ENCODE measurements around the gene FHIT.

FHIT gene

DNA sequence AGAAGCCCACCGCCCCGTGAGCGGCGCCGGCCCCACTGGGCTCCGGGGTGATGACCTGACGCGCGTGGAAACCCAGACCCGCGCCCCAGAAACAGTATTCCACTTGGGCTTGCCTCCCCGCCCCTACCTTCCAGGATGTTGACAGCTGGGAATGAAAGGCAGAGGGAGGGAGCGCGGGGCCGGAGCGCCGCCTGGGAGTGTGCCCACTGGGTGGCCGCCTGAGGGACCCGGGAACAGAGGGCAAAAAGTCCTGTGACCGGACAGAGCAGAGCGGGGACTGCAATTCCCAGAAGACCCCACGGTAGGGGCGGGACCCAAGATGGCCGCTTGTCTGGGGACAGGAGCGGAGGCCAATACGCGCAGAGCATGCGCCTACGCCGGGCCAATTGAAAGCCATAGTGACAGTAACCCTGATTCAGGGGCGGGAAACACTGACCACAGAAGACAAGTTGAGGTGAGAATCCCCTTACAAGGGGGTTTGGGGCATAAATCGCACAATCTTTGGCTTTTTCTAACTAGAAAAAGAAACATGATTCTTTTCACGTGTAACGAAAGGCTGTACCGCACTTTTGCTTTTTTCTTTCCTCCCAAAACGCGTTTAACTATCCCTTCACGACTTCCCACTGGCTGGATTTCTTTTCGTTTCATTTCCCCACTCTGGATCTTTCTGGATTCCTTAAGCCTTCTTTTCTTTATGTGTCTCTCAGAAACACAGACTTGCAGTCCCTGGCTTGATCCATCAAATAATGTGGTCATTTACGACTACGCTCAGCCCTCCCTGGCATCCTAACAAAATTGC is at the start of gene FHIT:
FHIT (minus strand) TSS at position 279 of the 799 bp plus-strand sequence.
- peak; percentile 69 to 73 for DNase-seq (ENCODE audit: low read depth in 1 of 2, low spot score in 1 of 2)

GRCh38 chr3:61300786-61301185 is 49.5 kb upstream of the FHIT start:
- DNase-seq (ENCODE audit: low read depth in 1 of 2, low spot score in 1 of 2): no peak

GRCh38 chr3:61300006-61300380 is 48.7 kb upstream of the FHIT start:
- DNase-seq (ENCODE audit: low read depth in 1 of 2, low spot score in 1 of 2): no peak

DNA sequence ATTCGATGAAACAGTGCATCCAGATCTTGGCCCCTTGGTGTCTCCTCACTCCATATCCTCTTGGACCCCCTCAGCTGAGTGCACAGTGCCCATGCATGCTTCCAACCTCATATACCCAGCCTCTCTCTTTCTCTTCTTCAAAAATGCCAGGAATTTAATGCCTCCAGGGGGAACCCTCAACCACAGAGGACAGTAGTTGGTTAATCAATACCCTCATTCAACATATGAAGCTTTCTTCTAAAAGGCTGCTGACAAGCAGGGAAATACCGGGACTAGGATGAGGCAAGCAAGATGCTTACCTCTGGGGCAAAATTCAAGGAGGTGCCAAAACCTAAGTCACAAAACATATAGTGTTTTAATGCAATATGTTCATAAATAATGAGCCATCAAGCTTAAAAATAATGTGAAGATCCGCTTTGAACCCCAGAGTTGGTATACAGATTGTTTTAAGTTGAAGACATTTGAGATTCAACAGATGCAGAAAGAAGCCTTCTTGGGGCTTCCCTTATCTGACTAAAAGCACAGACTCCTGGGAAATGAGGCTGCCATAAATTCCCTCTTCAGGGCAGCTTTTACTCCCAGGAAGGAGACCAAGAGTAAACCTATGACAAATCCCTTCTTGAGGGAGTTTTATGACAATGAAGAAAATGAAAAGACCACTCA is 48.2 kb upstream of the FHIT start:
- no peak for DNase-seq (ENCODE audit: low read depth in 1 of 2, low spot score in 1 of 2)

- DNase-seq (ENCODE audit: low read depth in 1 of 2, low spot score in 1 of 2): no peak
Observed at GRCh38 chr3:61297821-61298220, 46.6 kb upstream of the FHIT start.

DNA sequence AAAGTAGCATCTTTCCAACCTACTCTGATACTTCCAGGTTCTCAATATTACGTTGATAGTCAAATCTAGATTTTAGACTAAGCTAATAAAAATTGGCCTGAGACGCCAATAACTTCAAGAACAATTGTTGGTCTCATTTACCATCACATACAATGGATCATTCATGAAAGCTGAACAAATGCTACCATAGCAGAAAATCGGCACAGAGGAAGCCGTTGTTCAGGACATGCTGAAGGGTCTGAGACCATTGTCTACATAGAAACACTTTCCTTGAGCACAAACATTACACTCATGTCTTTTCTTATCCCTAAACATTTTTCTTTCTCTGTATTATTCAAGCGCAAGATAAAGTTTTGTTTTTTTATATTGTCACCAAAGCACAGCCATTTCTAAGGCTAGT is 37.2 kb upstream of the FHIT start:
- DNase-seq (ENCODE audit: low read depth in 1 of 2, low spot score in 1 of 2): no peak

DNA sequence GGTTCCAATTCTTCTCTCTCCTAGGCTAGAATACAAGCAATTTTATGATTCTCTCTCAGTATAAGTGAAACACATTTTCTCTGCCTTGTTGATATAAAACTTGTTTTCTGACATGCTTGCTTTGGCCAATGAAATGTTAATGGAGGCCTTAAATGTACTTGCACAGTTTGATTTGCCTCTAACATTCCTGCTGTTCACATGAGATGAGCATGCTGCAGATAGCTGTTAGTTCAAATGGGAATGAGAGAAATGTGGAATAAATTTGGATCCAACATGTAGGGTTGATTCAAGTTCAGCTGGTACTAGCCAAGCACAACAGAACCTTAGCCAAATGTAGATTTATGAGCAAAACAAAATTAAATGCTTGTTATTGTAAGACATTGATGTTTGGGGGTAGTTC is 32.6 kb upstream of the FHIT start:
- DNase-seq (ENCODE audit: low read depth in 1 of 2, low spot score in 1 of 2): no peak

- no peak for DNase-seq (ENCODE audit: low read depth in 1 of 2, low spot score in 1 of 2)
Observed at GRCh38 chr3:61278713-61279112, 27.5 kb upstream of the FHIT start.

DNA sequence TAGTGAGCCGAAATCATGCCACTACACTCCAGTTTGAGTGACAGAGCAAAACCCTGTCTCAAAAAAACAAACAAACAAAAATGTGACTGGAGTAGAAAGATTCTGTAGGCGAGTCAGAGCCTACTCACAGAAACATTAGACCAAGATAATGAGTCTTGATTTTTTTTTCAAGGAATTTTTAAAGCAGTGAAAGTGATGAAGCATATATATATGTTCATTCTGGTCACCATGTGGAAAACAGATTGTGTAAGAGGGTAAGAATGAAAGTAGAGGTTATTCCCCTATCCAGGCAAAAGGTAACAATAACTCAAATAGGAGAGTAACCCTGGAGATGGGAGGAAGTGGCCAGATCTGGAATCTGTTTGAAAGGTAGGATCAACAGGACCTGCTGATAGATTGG is 26.2 kb upstream of the FHIT start:
- no peak for DNase-seq (ENCODE audit: low read depth in 1 of 2, low spot score in 1 of 2)

- DNase-seq (ENCODE audit: low read depth in 1 of 2, low spot score in 1 of 2): no peak
Observed at GRCh38 chr3:61269435-61269834, 18.2 kb upstream of the FHIT start.

DNA sequence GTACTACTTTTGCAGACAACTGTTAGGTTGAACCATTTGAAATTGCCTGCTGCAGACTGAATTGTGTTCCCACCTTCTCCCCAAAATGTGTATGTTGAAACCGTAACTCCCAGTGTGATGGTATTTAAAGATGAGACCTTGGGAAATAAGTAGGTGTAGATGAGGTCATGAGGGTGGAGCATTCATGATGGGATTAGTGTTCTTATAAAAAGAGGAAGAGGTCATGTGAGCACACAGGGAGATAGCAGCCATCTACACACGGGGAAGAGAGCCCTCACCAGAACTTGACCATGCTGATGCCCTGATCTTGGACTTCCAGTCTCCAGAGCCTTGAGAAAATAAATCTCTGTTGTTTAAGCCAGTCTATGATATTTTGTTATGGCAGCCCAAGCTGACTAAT is 17.4 kb upstream of the FHIT start:
- no peak for DNase-seq (ENCODE audit: low read depth in 1 of 2, low spot score in 1 of 2)

- no peak for DNase-seq (ENCODE audit: low read depth in 1 of 2, low spot score in 1 of 2)
Observed at GRCh38 chr3:61264281-61264680, 13.0 kb upstream of the FHIT start.

DNA sequence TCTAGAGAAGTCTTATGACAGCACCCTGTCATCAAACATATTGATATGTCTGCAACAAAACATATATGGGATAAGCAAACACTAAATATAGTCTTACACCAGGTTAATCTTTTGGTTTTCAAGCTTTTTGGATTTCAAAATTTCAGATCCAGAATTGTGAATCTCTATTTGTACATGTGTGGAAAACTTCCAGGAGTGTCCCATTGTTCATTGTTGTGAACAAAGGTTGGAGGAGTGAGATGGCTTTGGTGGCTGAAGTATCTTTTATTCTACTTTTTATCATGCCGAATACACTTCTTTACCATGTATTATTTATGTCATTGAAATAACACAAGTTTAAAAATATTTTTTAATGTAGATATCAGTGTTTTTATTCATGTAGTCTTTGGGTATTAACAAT is 5.9 kb upstream of the FHIT start:
- no peak for DNase-seq (ENCODE audit: low read depth in 1 of 2, low spot score in 1 of 2)

DNA sequence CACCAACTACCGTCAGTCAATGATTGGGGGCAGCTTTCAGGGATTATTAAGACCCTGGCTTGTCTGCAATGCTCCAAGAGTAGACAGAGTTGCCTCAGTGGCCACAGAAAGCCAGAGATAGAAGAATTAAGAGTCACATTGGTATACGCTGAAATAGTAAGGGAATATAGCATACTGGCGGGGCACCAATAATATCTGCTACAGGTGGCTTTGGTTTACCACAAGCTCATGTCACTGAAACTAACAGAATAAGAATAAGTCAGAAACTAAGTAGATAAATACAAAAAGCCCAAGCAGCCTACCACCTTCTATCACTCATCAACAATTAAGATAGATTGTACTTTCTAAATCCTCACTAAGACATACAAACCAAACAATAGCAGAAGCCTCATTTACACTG is 2.5 kb upstream of the FHIT start:
- no peak for DNase-seq (ENCODE audit: low read depth in 1 of 2, low spot score in 1 of 2)

DNA sequence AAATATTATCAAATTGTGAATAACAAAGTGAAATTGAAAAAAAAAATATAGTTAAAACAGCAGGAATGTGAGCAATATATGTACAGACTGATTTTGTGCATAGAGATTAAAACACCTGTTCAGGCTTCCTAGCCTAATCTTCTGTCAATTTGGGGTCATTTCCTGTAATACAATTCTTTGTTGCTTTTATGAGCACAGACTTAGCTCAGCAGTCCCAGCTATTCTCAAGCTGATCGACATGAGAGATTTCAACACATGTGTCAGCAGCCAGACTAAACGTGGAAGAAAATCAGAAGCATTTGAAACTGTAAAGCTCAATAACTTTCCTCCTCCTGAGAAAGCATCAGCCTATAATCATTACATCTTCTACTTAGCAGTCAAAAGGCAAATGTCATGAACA is 1.6 kb upstream of the FHIT start:
- DNase-seq (ENCODE audit: low read depth in 1 of 2, low spot score in 1 of 2): no peak

GRCh38 chr3:61250784-61251173 is 473 bp downstream of the FHIT start:
- DNase-seq (ENCODE audit: low read depth in 1 of 2, low spot score in 1 of 2): no peak

- DNase-seq (ENCODE audit: low read depth in 1 of 2, low spot score in 1 of 2): no peak
Observed at GRCh38 chr3:61248496-61248895, 2.8 kb downstream of the FHIT start.

DNA sequence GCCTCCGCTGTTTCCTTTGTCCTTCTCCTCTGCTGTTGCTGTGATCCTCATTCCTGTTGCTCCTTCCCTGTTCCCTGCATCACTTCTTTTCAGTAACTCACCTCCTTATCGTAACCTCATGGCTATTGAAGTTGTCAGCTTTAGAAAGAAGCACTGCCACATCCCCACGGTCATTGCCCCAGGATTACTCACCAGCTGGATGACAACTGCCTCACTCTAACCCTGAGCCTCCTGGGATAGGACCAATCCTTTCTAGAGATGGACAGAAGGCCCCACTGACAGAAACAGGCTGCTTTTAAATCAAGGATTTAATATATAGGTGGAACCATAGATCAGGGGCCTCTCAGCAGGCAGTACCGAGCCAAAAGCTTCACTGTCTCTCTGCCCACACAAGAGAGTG is 4.1 kb downstream of the FHIT start:
- DNase-seq (ENCODE audit: low read depth in 1 of 2, low spot score in 1 of 2): no peak

DNA sequence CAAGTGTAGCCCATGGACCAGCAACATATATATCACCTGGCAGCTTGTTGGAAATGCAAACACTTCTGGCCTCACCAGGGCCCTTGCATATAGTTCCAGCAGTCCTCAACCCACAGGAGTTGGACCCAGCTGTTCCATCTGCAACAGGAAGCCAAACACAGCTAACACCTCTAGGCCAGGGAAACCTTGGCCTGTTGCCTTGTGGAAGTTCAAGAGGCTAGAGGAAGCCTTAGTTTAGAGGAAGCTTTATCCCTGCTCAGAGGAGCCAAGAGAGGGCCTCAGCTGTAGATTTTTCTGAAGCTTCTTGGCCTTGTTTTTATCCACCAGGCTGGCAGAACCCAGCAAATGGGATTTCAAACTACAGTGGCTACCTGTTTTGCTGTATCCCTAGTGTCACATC is 11.4 kb downstream of the FHIT start:
- DNase-seq (ENCODE audit: low read depth in 1 of 2, low spot score in 1 of 2): no peak

DNA sequence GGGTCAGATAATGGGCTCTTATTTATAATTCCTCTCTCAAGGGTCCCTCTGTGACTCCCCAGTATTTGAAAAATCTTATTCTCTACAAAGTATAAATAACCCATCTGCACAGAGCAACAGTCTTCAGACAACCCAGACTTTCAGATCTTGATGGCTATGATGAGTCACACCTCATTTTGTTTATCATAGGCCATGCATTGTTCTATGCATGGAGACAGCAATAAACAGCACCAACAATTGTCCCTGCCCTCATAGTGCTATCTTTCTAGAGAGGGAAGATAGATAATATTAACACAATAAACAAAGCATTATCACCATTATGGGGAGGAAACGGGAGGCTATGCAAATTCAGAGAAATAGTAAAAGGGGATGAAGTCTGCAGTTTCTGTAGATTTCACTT is 13.4 kb downstream of the FHIT start:
- DNase-seq (ENCODE audit: low read depth in 1 of 2, low spot score in 1 of 2): no peak

DNA sequence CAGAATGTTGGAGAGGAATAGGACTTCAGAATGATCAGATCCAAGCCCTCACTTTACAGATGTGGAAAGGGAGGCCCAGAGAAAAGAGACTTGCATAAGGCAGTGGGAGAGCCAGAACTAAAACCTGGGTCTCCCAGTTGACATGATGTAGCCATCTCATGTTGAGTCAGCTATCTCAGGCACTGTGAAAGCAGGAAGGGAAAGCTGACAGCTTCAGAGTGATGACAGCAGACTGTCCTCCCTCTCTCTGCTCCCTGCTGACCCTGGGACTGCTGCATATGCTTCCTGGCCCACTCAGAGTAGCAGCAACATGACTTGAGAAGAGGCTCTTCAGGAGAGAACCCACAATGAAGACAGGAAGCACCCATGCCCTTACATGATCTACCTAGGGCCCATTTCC is 14.7 kb downstream of the FHIT start:
- no peak for DNase-seq (ENCODE audit: low read depth in 1 of 2, low spot score in 1 of 2)

DNA sequence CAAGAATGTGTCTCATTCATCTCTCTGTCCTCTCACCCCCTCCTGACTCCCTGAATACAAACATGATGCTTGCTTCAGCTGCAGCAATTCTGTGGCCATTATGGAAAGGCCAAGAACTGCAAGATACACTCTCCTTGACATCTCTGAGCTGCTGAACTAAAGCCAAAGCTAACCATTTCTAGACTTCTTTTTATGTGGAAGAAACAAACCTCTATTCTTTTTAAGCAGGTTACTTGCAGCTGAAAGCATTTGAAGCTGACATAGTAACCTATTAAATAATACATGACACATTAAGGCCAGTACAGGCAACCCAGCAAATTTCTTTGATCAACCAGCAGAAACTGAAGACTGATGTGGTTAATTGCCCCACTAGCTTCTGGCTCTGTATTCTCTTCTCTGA is 17.5 kb downstream of the FHIT start:
- no peak for DNase-seq (ENCODE audit: low read depth in 1 of 2, low spot score in 1 of 2)

DNA sequence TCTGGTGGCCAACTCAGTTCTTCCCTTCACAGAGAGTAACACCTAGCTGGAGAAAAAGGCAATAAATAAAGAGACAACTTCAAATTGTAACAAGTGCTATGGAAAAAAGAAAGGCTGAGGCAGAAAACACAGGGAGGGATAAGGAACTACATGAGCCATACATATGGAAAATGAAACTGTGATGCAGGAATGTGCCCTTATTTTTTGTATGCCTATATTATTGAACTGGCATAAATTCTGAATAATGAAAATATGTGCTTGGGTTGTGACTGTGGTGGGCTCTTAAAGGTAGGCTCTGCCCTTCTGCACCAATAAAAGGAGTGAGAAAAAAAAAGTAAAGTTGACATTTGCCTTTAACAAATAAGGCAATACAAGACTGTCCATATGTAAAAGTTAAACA is 19.6 kb downstream of the FHIT start:
- no peak for DNase-seq (ENCODE audit: low read depth in 1 of 2, low spot score in 1 of 2)

All from activated T-helper 1 cell treated with anti-CD3 and anti-CD28 coated beads, Interleukin-2, amount 50 U/mL, for 16 hours (primary cell).